IMR-90 (cell line): Measurements from ENCODE around the gene EYS. TPM values are rescaled to one million over a fixed set of nuclear protein-coding genes. Genes with fewer than 3 reads are reported as not detected.

Experiments
- ATAC-seq: fragments of 200-7000 bp; cut with Tn5 transposase; 2 replicates; pipeline ENCODE4 v1.9.1; 2020; ENCODE audit warnings: low read depth, mild to moderate bottlenecking, moderate library complexity
- BruUV-seq: library from RNA; stranded (reverse); fragments of 400-500 nt; replicated peaks from 2 replicates; lab custom pipeline; 2021; lab: Mats Ljungman, UMichigan
- CTCF ChIA-PET: fragments of 300-600 bp; formaldehyde crosslinking; extraction: SDS; loops from one replicate; lab custom pipeline; 2021; ENCODE audit warnings: antibody characterized with exemption; lab: Yijun Ruan, JAX
- POLR2A ChIA-PET: fragments of 300-600 bp; sonication (Branson Sonifier 250); formaldehyde crosslinking; loops from one replicate; lab custom pipeline; 2022; ENCODE audit warnings: antibody characterized with exemption; ENCODE audit not compliant: unreplicated experiment; lab: Charles Lee
- DNase-seq: peaks from one replicate; pipeline ENCODE4 v3.0.0; 2013
- H2AFZ ChIP-seq: replicated peaks from 2 replicates; pipeline ENCODE3; 2013; ENCODE audit warnings: low read length, mild to moderate bottlenecking; ENCODE audit not compliant: poor library complexity
- H2AK5ac ChIP-seq: 2 replicates; pipeline ENCODE4 v1.6.1; 2013; ENCODE audit warnings: low read depth, low read length, inconsistent platforms
- H2AK9ac ChIP-seq: replicated peaks from 2 replicates; pipeline ENCODE3; 2013; ENCODE audit warnings: mild to moderate bottlenecking, low read depth, low read length, moderate library complexity; ENCODE audit not compliant: poor library complexity
- H2BK120ac ChIP-seq: 2 replicates; pipeline ENCODE4 v1.6.1; 2013; ENCODE audit warnings: low read depth, low read length, inconsistent platforms
- H2BK15ac ChIP-seq: 3 replicates; pipeline ENCODE4 v1.6.1; 2013; ENCODE audit warnings: low read depth, low read length, inconsistent platforms
- H2BK20ac ChIP-seq: 2 replicates; pipeline ENCODE4 v1.6.1; 2013; ENCODE audit warnings: low read depth, mild to moderate bottlenecking, inconsistent platforms, low read length, moderate library complexity
- H2BK5ac ChIP-seq: 2 replicates; pipeline ENCODE4 v1.6.1; 2013; ENCODE audit warnings: mild to moderate bottlenecking, low read depth, low read length, inconsistent platforms; ENCODE audit not compliant: poor library complexity, severe bottlenecking
- H3K14ac ChIP-seq: replicated peaks from 2 replicates; pipeline ENCODE4 v1.6.1; 2013; ENCODE audit warnings: low read depth, low read length, inconsistent platforms
- H3K18ac ChIP-seq: 2 replicates; pipeline ENCODE4 v1.6.1; 2013; ENCODE audit warnings: low read depth, low read length, control low read depth
- H3K23ac ChIP-seq: 2 replicates; pipeline ENCODE4 v1.6.1; 2013; ENCODE audit warnings: low read depth, low read length, inconsistent platforms
- H3K27ac ChIP-seq: 2 replicates; pipeline ENCODE4 v1.5.1; 2013; ENCODE audit warnings: mild to moderate bottlenecking, control low read depth, low read length; ENCODE audit not compliant: insufficient read depth
- H3K27me3 ChIP-seq: 2 replicates; pipeline ENCODE4 v1.6.1; 2013; ENCODE audit warnings: low read length; ENCODE audit not compliant: control insufficient read depth, insufficient read depth
- H3K36me3 ChIP-seq: 2 replicates; pipeline ENCODE4 v1.6.1; 2013; ENCODE audit warnings: low read length, mixed read lengths; ENCODE audit not compliant: control insufficient read depth, insufficient read depth
- H3K4ac ChIP-seq: 2 replicates; pipeline ENCODE4 v1.6.1; 2013; ENCODE audit warnings: low read depth, low read length, inconsistent platforms
- H3K4me1 ChIP-seq: 2 replicates; pipeline ENCODE4 v1.6.1; 2013; ENCODE audit warnings: low read length, mixed read lengths; ENCODE audit not compliant: control insufficient read depth, insufficient read depth
- H3K4me2 ChIP-seq: 2 replicates; pipeline ENCODE4 v1.6.1; 2013; ENCODE audit warnings: low read depth, mild to moderate bottlenecking, control low read depth, low read length, moderate library complexity
- H3K4me3 ChIP-seq: 2 replicates; pipeline ENCODE4 v1.5.1; 2013; ENCODE audit warnings: low read depth, mild to moderate bottlenecking, control low read depth, low read length, moderate library complexity; ENCODE audit not compliant: insufficient read depth
- H3K56ac ChIP-seq: 2 replicates; pipeline ENCODE4 v1.6.1; 2013; ENCODE audit warnings: low read length, inconsistent platforms; ENCODE audit not compliant: insufficient read depth; ENCODE audit errors: extremely low read depth
- H3K79me1 ChIP-seq, 2 experiments: 2 replicates each; pipeline ENCODE4 v1.6.1; 2013; ENCODE audit warnings: low read length in 2 of 2, inconsistent platforms in 1 of 2, low read depth in 1 of 2
- H3K9ac ChIP-seq: 2 replicates; pipeline ENCODE4 v1.6.1; 2013; ENCODE audit warnings: low read depth, low read length, control low read depth
- H3K9me1 ChIP-seq: 2 replicates; pipeline ENCODE4 v1.6.1; 2013; ENCODE audit warnings: low read length, inconsistent platforms; ENCODE audit not compliant: insufficient read depth
- H3K9me3 ChIP-seq: 2 replicates; pipeline ENCODE4 v1.6.1; 2013; ENCODE audit warnings: low read length; ENCODE audit not compliant: control insufficient read depth, insufficient read depth
- H4K20me1 ChIP-seq: 2 replicates; pipeline ENCODE4 v1.6.1; 2013; ENCODE audit warnings: low read length, inconsistent platforms; ENCODE audit not compliant: insufficient read depth
- H4K5ac ChIP-seq: 2 replicates; pipeline ENCODE4 v1.6.1; 2013; ENCODE audit warnings: mild to moderate bottlenecking, low read depth, low read length, control low read depth
- H4K8ac ChIP-seq, 2 experiments: 2 replicates each; pipeline ENCODE4 v1.6.1; 2013; ENCODE audit warnings: low read depth in 2 of 2, low read length in 2 of 2, control low read depth in 1 of 2, inconsistent platforms in 1 of 2
- H4K91ac ChIP-seq: 2 replicates; pipeline ENCODE4 v1.6.1; 2013; ENCODE audit warnings: low read depth, low read length, inconsistent platforms; ENCODE audit not compliant: insufficient read depth
- MAZ ChIP-seq: IDR thresholded peaks from 2 replicates; pipeline ENCODE4 v1.6.1; 2012; ENCODE audit warnings: low read depth, mild to moderate bottlenecking, low read length, improper control_type of control experiment, moderate library complexity, borderline replicate concordance
- MXI1 ChIP-seq: IDR thresholded peaks from 2 replicates; pipeline ENCODE4 v1.6.1; 2012; ENCODE audit warnings: low read depth, mild to moderate bottlenecking, low read length, moderate library complexity, borderline replicate concordance
- RAD21 ChIP-seq: IDR thresholded peaks from 2 replicates; pipeline ENCODE4 v1.6.1; 2012; ENCODE audit warnings: low read length, improper control_type of control experiment
- RFX5 ChIP-seq: IDR thresholded peaks from 2 replicates; pipeline ENCODE4 v1.8.0; 2012; ENCODE audit warnings: low read depth, mild to moderate bottlenecking, low read length, moderate library complexity
- WGBS, 2 experiments: methylation state at CpG; one replicate each; pipeline versions ENCODE4 v1.1.5 to v1.1.7; 2013; ENCODE audit warnings: missing lambda C conversion rate in 2 of 2; ENCODE audit not compliant: insufficient read length in 1 of 2; ENCODE audit errors: extremely low coverage in 2 of 2; 5-methylcytosine and 5-hydroxymethylcytosine counted together
- dilution Hi-C: fragments of 300-500 bp; cut with HindIII; formaldehyde crosslinking; loops from one replicate; pipeline ENCODE4 v1.14.3; 2018; ENCODE audit warnings: low sequenced_read_pairs; ENCODE audit not compliant: unreplicated experiment
- in situ Hi-C: fragments of 300-500 bp; cut with MboI; formaldehyde crosslinking; loops from 3 replicates; pipeline ENCODE4 v1.14.3; 2019; ENCODE audit warnings: low sequenced_read_pairs, inconsistent platforms, mixed read lengths
- intact Hi-C: fragments of 100-400 bp; cut with micrococcal nuclease; formaldehyde crosslinking; loops from 2 replicates; pipeline ENCODE4 v1.10.0; 2022
- polyA plus RNA-seq, 3 experiments: library from polyadenylated mRNA; depleted of rRNA; stranded (reverse); fragments of >200 nt; gene quantifications; 2 replicates each; pipeline ENCODE4 v1.2.3, GENCODE V29; 2012; ENCODE audit warnings: low replicate concordance in 1 of 3
- total RNA-seq: library from RNA; depleted of rRNA; stranded (reverse); fragments of >200 nt; gene quantifications from 2 replicates; pipeline ENCODE4 v1.2.3, GENCODE V29; 2012

The EYS gene
- total and polyA plus RNA-seq, 2 of the 4 experiments (the other 2 are of a cell fraction), result under 0.01 TPM; not detected in 1

GRCh38 chr6:65708162-65708561 is 1.1 kb upstream of the EYS start:
- H2BK5ac ChIP-seq, result no peak overlapping the region
- ATAC-seq (no peak), DNase-seq (no peak)
- no peaks in the 10 kb centered on the region for H3K79me1 ChIP-seq
- no peak overlapping the region for H3K27ac ChIP-seq
- no peaks in the 10 kb centered on the region for H3K36me3 ChIP-seq
- no peak overlapping the region for H3K56ac ChIP-seq
- no peak overlapping the region for H3K4me3 ChIP-seq
- no peak overlapping the region for H4K5ac ChIP-seq
- H3K18ac ChIP-seq, result no peak overlapping the region
- H2BK15ac ChIP-seq, result no peak overlapping the region
- no peaks in the 10 kb centered on the region for H3K9me3 ChIP-seq
- no peak overlapping the region for H3K14ac ChIP-seq
- H2AFZ ChIP-seq, result no peak overlapping the region
- WGBS, 2 experiments, result no CpG with 5 or more reads among the region's 1 CpG
- intact Hi-C loops (no loop called here), in situ Hi-C loops (no loop called here), dilution Hi-C loops (no loop called here)
- H3K9ac ChIP-seq, result no peak overlapping the region
- H2BK20ac ChIP-seq, result no peak overlapping the region
- BruUV-seq, result no TSS peak
- H3K23ac ChIP-seq, result no peak overlapping the region
- H3K4me1 ChIP-seq, result no peaks in the 10 kb centered on the region
- H3K4ac ChIP-seq, result no peak overlapping the region
- no peak overlapping the region for H2BK120ac ChIP-seq
- H3K27me3 ChIP-seq, result no peaks in the 10 kb centered on the region
- H3K4me2 ChIP-seq, result no peak overlapping the region
- ChIA-PET POLR2A (no interaction called here), CTCF (no interaction called here)
- H4K8ac ChIP-seq, result no peak overlapping the region
- no peak overlapping the region for H4K91ac ChIP-seq
- H2AK5ac ChIP-seq, result no peak overlapping the region
- no peak overlapping the region for H2AK9ac ChIP-seq
- no peaks in the 10 kb centered on the region for H3K9me1 ChIP-seq
- H4K20me1 ChIP-seq, result no peaks in the 10 kb centered on the region
- TF ChIP-seq RFX5 (no peak), RAD21 (no peak), MXI1 (no peak), MAZ (no peak)
